ENCODE results near the gene TRIO. TPM values are rescaled to one million over a fixed set of nuclear protein-coding genes. Genes with fewer than 3 reads are reported as not detected.

TRIO gene
- polyA plus RNA-seq, 3 donors, result 10.3 to 63.1 (median 34.5) TPM

DNA sequence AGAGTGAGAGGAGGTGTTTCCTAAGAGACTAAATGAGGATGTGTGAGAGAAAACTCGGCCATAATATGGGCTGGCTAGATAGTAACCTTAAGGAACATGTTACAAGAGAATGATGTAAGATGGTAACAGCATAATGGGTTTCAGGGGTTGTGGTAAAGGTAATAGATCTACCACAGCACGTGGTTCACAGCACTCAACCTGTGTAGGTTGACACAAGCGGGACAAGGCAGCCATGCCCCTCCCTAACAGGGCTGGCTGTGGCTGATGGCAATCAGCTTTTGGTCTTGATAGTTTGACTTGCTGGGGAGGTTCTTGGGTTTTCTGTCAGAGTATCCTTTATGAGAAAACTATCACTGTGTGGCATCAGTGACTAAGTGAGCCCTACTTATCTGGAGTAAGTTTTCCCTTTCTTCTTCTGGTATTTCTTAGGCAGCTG, 138.6 kb downstream of the TRIO start:
- 79 to 89% (median 86%) methylated on average over 3 of the region's 3 CpGs for WGBS, 3 donors
- no peak overlapping the region for H3K27ac ChIP-seq (ENCODE audit: low read depth, low read length)

DNA sequence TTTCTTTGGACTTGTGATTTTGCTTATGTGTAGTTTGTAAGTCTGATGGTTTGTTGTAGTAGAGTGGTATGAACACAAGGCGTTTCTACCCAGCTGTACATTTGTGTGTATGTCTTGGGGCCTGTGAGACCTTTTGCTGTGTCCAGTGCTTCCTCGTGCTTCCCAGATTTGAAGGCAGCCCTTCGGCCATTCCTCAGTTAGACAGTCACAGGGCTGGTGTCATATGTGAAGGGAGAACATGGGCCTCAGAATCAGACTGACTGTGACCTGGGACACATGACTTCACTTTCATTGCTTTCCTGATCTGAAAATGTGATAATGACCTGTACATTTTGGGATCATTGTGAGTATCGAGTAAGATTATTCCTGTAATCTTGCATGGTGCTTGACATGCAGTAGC, 140.0 kb downstream of the TRIO start:
- 87 to 95% (median 92%) methylated on average over 4 of the region's 4 CpGs for WGBS, 3 donors
- H3K27ac ChIP-seq (ENCODE audit: low read depth, low read length), result no peak overlapping the region

DNA sequence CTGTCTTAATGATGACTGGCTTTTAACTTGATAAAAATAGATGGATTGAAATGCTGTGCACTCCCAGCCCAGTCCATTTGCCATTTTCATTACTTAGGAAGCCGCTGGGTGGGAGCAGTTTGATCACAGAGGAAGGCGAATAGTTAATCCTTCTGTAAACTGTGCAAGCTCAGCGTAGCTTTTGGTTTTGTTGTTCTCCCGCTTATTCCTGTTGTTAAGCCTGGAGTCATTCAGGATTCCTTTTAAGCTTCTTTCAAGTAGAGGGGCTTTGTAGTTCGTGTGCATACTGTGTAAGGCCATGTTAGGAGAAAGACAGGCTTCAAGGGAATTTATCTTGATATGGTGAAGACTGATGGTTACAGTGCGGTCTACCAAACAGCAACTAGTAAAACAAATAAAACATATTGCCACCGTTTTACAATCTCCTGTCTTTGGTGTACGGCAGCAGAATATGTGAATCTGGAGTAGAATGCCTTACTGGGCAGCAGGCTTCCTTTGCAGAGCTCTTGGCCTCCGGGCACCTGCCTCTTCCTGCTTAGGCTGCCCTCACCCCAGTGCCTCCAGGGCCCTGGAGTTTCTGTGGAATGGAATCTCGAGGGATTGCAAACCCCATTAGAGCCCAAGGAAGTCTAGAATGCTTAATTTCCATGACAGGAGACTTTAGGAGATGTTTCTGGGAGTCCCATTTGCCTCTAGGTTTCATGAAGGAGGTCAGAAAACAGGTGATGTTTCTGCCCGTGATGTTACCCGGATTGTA, 141.4 kb downstream of the TRIO start:
- WGBS, 3 donors, result 86 to 88% (median 87%) methylated on average over 12 of the region's 12 CpGs
- no peak overlapping the region for H3K27ac ChIP-seq (ENCODE audit: low read depth, low read length)

- 74 to 80% (median 77%) methylated on average over 3 of the region's 3 CpGs for WGBS, 3 donors
- no peak overlapping the region for H3K27ac ChIP-seq (ENCODE audit: low read depth, low read length)
Measured at GRCh38 chr5:14286007-14286406, 142.9 kb downstream of the TRIO start.

GRCh38 chr5:14286574-14287421, 143.7 kb downstream of the TRIO start:
- no peak overlapping the region for H3K27ac ChIP-seq (ENCODE audit: low read depth, low read length)
- 88 to 94% (median 90%) methylated on average over 17 of the region's 17 CpGs for WGBS, 3 donors

GRCh38 chr5:14292766-14293658, 149.9 kb downstream of the TRIO start:
- WGBS, 3 donors, result 72 to 91% (median 83%) methylated on average over 12 of the region's 12 CpGs
- no peak overlapping the region for H3K27ac ChIP-seq (ENCODE audit: low read depth, low read length)

DNA sequence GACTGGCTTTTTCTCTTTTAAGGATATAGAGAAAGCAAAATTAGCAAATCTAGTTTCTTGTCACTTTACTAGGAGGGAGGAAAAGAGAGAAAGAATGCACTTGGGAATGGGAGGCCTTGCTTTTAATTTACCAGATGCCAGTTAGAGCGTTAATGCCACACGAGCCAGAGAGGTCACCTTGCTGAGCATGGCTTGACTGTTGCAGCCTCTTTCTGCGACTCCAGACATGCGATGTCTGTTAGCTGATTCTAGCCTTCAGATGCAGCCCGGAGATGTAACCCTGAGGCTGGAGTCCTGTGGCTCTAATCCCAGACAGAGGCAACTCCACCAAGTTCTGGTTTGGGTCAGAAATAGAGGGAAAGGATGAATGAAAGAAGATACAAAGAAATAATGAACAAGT, 152.5 kb downstream of the TRIO start:
- 88 to 96% (median 92%) methylated on average over 5 of the region's 5 CpGs for WGBS, 3 donors

DNA sequence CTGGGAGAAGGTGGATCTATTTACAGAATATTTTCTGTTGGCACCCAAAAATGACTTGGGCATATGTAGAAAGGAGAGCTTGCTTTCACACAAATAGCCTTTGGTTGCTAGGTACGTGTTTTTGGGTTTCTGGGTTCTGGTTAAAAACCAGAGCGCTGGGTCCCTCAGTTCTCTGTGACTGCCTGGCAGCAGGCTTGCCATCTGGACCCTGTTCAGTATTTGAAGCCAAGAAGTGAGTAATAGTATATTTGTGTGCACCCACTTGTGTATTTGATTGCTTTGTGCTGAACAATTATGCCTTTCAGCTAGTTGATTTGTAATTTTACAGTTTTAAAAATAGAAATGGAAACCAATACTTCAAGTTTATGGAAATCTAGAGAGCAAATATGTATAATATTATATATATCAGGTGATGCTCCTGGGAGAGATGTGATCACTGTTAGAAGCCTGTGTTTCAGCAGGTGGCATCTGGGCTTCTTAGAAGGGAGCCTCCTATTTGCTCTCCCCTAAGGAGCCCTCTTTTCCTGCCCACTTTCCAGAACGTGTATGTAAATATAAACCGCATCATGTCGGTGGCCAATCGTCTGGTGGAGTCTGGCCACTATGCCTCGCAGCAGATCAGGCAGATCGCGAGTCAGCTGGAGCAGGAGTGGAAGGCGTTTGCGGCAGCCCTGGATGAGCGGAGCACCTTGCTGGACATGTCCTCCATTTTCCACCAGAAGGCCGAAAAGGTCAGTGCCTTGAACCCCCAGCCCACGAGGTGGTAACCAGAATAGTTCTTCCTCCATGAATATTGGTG, 153.6 kb downstream of the TRIO start:
- H3K27ac ChIP-seq (ENCODE audit: low read depth, low read length), result no peak overlapping the region
- 89 to 90% (median 89%) methylated on average over 14 of the region's 14 CpGs for WGBS, 3 donors

More for the DNA sequence above, 152.5 kb downstream of the TRIO start:
- H3K27ac ChIP-seq (ENCODE audit: low read depth, low read length), result no peak overlapping the region

GRCh38 chr5:14297697-14298096, 154.6 kb downstream of the TRIO start:
- H3K27ac ChIP-seq (ENCODE audit: low read depth, low read length), result no peak overlapping the region
- WGBS, 3 donors, result 93 to 94% (median 93%) methylated on average over 9 of the region's 9 CpGs

DNA sequence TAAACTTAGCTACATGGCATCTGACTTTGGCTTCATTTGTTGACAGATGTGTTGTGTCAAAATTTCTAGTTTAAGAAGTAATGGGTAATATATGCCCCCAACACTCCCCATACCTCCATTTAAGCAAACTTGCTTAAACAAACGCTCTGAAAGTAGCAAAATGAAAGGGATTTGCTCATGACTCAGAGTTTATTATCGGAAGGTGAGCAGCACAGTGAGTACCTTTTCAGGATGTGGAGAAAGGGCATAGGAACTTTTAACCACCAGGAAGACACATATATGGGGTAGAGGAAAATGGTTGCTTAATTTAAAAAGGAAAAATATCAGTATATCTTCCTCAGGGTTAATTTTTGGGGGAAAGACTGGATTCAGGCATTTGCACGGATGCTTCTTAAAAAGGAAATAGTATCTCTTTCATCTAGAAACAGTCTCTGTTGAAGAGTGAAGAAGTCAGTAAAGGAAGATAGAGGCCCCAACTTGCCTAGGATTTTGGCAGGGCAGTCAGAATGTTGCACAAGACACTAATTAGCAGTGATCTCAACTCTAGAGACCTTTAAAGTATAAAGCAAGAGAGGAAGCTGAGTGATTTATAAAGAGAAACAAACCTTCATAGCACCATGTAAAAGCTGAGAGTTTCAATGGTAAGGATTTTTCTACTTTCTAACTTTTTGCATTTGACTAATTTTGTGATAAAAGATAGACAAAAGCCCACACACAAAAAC, 155.1 kb downstream of the TRIO start:
- no peak overlapping the region for H3K27ac ChIP-seq (ENCODE audit: low read depth, low read length)
- 76 to 89% (median 80%) methylated on average over 3 of the region's 3 CpGs for WGBS, 3 donors

DNA sequence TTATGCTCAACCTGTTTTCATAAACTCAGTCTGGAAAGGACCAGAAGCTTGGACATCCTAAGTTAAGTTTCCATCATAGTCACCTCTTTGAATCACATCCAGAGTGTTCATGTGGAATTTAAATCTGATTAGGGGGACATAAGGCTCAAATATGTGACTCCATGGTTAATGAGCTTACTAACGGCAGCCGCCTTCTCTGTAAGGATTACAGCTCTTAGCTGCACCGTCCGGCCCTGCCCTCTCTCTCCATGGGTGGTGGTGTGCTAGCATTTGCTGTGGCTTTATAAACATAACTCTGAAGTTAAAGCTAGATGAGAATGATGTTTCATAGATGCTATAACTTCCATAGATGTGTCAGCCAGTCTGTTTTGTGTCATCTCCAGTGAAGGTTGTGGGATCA, 156.5 kb downstream of the TRIO start:
- H3K27ac ChIP-seq (ENCODE audit: low read depth, low read length), result no peak overlapping the region
- 92 to 100% (median 94%) methylated on average over 4 of the region's 4 CpGs for WGBS, 3 donors

DNA sequence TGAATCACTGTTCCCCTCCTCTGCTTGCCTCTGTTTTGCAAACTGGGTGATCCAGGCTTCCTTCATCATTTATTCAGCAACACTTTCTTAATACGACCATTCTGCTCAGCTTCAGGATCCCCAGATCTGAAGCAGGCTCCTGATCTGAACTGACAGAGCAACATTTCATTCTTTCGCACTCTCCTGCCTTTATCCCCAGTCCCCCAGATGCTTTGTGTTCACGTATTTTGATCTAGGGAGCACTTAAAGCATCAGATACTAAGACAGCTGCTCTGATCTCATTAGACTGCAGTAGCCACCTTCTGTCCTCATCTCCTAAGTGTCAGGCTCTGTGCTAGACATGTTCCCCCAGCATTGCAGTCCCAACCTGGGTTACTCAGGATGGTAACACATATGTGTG, 158.0 kb downstream of the TRIO start:
- 86 to 97% (median 96%) methylated on average over 3 of the region's 3 CpGs for WGBS, 3 donors

DNA sequence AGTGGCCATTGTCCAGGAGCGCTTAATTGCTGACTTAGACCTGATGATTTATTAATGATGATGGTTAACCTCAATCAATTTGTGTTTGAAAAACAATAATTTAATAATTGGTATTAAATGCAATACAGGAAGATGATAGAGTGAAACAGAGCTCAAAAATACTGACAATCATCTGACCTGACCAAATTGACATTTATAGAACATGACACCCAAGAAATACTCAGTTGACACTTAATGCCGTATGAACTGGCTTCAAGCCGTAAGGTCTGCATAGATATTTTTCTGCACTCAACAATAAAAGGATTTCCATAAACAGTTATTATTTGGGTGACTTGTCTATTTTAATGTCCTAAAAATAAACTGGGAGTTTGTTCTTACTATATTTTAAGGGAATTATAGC, 159.2 kb downstream of the TRIO start:
- WGBS, 3 donors, result 96 to 100% (median 97%) methylated on average over 3 of the region's 3 CpGs

More for the DNA sequence above, 158.0 kb downstream of the TRIO start:
- no peak overlapping the region for H3K27ac ChIP-seq (ENCODE audit: low read depth, low read length)

DNA sequence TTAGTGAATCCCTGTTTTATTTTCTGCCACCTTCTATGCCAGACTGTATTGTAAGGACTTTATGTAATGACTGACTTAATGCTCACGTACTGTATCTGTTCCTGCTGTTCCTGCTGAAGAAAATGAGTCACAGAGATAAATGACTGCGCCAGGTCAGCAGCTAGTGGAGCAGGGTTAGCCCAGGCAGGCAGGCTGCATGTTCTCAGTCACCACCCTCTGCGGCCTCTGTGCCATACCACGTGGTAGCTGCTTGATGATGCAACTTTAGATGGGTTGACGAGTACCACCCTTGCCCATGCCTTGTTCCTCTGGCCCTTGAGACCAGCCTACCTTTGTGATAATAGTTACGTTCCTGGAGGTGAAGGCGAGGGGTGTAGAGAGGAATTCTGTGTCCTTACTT, 161.9 kb downstream of the TRIO start:
- H3K27ac ChIP-seq (ENCODE audit: low read depth, low read length), result no peak overlapping the region

More for the DNA sequence above, 159.2 kb downstream of the TRIO start:
- H3K27ac ChIP-seq (ENCODE audit: low read depth, low read length), result no peak overlapping the region

DNA sequence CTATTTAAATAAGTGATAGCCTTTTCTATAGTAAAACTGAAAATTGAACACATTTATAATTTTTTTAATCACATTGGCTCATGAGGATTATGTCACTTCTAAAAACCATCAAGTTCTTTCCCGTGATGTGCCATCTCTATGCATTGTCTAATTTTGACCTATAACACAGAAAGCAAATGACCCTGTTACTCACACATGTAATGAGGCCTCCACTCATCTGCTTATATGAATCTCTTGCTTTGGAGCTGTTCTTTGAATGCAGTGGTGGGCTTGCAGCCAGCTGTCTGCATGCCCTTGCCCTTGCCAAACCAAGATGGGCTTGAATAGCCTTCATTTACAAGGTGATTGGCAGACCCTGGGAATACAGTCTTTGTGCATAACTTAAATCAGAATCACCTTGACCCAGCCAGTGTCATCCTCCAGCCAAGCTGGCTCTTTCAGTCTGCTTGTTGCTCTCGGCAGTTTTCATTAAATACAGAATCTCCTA, 163.2 kb downstream of the TRIO start:
- no peak overlapping the region for H3K27ac ChIP-seq (ENCODE audit: low read depth, low read length)
- 94 to 95% (median 95%) methylated on average over 2 of the region's 2 CpGs for WGBS, 3 donors

More for the DNA sequence above, 161.9 kb downstream of the TRIO start:
- 79 to 85% (median 82%) methylated on average over 7 of the region's 7 CpGs for WGBS, 3 donors

DNA sequence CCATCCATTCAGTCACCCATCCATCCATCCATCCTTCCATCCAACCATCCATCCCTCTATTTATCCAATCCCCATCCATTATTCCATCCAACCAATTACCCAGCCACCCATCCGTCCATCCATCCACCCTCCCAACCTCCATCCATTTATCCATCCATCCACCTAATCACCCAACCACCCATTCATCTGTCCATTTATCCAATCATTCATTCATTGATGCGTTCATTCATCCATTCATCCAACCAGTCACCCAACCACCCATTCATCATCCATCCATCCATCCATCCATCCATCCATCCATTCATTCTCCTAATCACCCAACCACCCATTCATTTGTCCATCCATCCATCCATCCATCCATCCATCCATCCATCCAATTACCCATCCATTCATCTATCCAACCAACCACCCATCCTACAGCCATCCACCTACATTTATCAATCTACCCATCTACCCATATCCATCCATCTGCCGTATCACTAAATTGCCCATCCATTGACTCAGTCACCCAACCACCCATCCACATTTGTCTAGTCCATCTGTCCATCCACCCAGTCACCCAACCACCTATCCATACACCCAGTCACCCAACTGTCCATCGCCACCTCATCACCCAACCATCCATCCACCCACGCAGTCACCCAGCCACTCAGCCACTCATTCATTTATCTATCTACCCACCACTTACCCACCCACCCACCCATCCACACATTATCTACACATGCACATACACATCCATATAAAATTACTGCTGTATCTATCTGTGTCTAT, 165.4 kb downstream of the TRIO start:
- WGBS, 3 donors, result 93 to 99% (median 98%) methylated on average over 5 of the region's 5 CpGs
- no peak overlapping the region for H3K27ac ChIP-seq (ENCODE audit: low read depth, low read length)
